Right ventricle myocardium superior (tissue), 1 donor: ENCODE data around the gene TSSC4. TPM values are rescaled to one million over a fixed set of nuclear protein-coding genes. Genes with fewer than 3 reads are reported as not detected.
A peak's percentile ranks its signal among the peaks of the same experiment; 100 is the strongest.

Experiments
- ATAC-seq: fragments of 200-7000 bp; cut with Tn5 transposase; one replicate; pipeline ENCODE4 v1.9.1; 2020; ENCODE audit warnings: mild to moderate bottlenecking; ENCODE audit not compliant: poor library complexity
- DNase-seq: peaks from one replicate; pipeline ENCODE4 v3.0.0-alpha.2; 2020
- intact Hi-C: fragments of 100-400 bp; cut with DNase I; formaldehyde crosslinking; loops from one replicate; pipeline ENCODE4 v1.11.2; 2022
- total RNA-seq: library from RNA; stranded (reverse); fragmentation: NEBNext Ultra II Directional; extraction: Animal tissue kit (Norgen Biotek cat#: 25700); gene quantifications from one replicate; pipeline ENCODE4 v1.2.1, GENCODE V29; 2021
- donor health status: DM: no; HTN: yes; CAD: no; lungs with severe emphysema.

The TSSC4 gene
- total RNA-seq, 1 donor from 2014 or later = 36.2 TPM

DNA sequence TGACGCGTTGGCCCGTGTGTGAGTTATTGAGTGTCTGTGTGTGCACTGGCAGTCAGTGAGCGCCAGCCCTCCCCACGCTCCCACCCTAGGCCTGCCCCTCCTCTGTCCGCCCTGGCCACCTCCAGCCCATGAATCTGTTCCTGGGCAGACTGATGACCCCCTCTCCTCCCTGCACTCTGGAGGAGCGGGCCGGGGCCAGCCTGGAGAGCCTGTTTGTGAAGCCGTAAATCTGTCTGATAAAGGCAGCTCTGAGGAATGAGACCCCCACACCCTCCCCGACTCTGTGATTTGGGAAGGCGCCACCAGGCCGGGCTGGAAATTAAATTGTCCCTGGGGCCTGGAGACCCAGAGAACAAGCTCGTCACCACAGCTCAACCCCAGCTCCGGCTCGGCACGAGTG is 8.6 kb downstream of the TSSC4 start:
- DNase-seq = no peak
- intact Hi-C loops = no loop called here
- ATAC-seq = no peak

DNA sequence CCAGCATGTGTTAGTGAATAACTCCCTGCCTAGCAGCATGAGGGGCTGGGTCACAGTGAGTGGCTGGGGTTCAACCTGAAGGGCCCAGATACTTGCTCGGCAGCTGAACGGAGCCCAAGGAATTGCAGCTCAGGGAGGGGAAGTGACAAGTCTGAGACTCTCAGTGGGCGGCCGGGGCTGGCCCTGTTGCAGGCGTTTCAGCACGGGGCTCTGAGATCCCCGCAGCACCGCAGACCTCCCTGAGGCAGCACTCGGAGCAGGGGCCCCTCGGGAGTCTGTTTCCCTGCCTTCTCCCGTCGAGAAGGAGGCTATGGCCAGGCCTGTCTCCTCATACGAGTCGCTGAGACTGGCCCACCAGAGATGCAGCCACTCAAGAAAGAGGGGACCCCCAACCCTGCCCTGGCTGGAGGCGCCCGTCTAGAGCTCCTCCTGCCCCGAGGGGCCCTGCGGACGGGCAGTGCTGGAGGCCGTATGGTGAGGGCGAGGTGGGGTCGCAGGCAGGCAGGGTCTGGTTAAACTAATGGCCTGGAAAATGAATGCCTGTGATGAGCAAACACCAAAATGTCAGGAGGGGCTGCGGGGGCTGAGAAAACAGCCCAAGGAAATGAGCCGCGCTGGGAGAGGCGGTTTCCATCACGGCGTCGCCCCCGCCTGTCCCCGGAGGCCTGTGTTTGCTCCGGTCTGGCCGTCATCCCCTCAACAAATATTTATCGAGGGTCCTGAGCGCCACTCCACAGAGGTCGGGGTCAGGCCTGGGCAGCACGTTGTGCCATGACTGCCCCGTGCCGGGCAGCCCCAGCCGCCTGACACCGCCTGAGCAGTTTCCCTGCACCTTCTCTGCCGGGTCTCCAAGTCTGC is 9.3 kb downstream of the TSSC4 start:
- intact Hi-C loops = no loop called here
- no peak for DNase-seq
- no peak for ATAC-seq

DNA sequence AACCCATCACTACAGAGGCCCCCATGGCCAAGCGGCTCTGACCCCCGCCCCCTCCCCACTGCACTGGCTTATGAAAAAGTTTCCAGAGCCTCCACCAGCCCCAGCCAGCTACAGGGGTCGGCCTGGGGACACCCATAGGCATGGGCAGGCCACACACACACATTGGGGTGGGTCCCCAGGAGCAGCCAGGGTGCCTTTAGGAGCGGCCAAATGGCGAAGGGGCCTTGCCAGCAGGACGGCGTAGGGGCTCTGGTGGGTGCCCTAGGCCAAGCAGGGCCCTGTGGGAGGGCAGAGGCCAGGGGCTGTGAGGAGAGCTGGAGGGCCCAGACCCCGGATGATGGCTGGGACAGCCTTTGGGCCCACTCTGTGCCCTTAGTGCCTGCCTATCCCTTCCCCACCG is 10.1 kb downstream of the TSSC4 start:
- ATAC-seq = no peak
- DNase-seq = no peak
- intact Hi-C loops = no loop called here

DNA sequence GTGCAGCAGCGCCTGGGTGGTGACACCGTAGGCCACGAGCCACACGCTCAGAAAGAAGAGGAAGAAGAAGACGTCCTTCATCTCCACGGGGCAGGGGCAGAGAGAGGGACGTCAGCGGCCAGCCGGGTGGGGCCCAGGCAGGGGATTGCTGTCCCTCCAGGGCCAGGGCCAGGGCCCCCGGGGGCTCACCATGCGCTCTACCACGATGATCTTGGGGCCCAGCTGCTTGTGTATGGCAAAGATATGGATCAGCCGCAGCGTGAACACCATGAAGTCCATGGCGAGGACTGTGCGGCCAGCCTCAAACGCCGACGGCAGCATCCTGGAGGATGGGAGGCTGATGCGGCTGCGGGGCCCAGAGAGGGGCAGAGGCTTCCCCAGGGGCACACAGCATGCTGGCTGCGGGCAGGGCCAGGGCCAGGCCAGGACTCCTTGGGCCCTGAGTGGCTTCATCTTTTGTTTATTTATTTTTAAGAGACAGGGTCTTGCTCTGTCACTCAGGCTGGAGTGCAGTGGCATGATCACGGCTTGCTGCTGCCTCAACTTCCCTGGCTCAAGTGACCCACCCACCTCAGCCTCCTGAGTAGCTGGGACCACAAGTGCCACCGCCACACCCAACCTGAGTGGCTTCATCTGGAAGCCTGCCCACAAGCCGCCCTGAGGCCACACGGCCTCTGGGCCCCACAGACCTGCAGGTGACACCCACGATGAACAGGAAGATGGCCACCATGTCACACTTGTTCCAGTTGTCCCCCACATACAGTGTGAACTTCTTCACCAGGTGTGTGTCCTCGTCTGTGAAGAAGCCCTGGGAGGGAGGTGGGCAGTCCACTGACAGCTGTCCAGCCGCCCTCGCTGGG is 11.1 kb downstream of the TSSC4 start:
- ATAC-seq = no peak
- no peak for DNase-seq
- intact Hi-C loops = no loop called here

DNA sequence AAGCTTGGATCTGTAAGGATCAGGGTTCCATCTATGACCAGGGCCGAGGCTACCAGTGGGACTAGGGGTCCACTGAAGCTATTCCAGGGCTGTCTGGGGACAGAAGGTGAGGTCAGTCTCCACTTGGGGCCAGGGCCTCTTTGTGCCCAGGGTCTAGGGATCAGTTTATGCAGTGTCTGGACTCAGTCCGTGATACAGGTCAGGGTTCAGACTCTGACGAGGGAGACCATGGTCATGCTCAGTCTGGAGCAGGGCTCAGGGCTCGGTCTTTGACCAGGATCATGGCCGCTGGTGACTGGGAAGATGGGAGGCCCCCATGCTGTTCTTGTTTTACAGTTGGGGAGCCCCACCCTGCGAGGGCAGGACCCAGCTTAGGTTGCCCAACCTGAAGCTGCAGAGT is 11.8 kb downstream of the TSSC4 start:
- intact Hi-C loops = no loop called here
- DNase-seq = no peak
- ATAC-seq = no peak

GRCh38 chr11:2413742-2414579 is 13.4 kb downstream of the TSSC4 start:
- ATAC-seq = no peak
- intact Hi-C loops = no loop called here

DNA sequence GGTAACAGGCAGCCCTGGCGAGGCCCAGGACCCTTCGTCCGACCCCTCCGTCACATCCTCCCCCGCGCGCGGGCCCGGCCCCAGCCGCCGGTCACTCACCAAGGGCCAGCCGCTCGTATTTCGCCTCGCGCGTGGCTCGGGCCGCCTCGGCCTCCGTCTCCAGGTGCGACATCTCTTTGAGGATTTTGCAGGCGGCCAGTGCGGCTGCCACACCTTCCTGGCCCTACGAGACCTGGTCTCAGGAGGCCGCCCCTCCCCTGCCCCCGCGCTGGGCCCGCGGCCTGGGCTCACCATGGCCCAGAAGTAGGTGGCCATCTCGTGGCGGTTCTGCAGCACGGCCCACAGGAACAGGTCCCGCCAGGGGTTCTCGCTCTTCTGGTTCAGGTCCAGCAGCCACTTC is 14.1 kb downstream of the TSSC4 start:
- DNase-seq = no peak
- no peak for ATAC-seq
- intact Hi-C loops = no loop called here

More at GRCh38 chr11:2413742-2414579, 13.4 kb downstream of the TSSC4 start:
- DNase-seq = no peak

DNA sequence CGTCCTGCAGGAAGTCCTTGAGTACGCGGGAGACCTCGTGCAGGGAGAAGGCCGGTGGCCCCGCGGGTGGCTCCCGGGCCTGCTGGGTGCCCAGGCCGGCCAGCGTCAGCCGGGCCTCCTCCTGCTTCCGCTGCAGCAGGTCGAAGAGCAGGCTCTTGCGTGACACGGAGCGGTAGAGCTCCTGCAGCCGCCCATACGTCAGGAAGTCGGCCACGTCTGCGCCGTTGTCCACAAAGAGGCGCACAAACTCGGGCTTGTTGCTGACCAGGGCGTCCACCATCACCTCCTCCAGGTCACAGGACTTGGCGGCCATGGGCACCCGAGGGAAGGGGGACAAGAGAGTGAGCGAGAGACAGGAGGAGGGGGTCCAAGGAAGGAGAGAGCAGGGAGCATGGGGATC is 14.6 kb downstream of the TSSC4 start:
- ATAC-seq = no peak
- no peak for DNase-seq
- intact Hi-C loops = no loop called here

GRCh38 chr11:2415601-2416380 is 15.2 kb downstream of the TSSC4 start:
- intact Hi-C loops = no loop called here
- DNase-seq (no peak), ATAC-seq (no peak)

GRCh38 chr11:2416765-2417164 is 16.2 kb downstream of the TSSC4 start:
- ATAC-seq (no peak), DNase-seq (peak; percentile 10)
- intact Hi-C loops = no loop called here

DNA sequence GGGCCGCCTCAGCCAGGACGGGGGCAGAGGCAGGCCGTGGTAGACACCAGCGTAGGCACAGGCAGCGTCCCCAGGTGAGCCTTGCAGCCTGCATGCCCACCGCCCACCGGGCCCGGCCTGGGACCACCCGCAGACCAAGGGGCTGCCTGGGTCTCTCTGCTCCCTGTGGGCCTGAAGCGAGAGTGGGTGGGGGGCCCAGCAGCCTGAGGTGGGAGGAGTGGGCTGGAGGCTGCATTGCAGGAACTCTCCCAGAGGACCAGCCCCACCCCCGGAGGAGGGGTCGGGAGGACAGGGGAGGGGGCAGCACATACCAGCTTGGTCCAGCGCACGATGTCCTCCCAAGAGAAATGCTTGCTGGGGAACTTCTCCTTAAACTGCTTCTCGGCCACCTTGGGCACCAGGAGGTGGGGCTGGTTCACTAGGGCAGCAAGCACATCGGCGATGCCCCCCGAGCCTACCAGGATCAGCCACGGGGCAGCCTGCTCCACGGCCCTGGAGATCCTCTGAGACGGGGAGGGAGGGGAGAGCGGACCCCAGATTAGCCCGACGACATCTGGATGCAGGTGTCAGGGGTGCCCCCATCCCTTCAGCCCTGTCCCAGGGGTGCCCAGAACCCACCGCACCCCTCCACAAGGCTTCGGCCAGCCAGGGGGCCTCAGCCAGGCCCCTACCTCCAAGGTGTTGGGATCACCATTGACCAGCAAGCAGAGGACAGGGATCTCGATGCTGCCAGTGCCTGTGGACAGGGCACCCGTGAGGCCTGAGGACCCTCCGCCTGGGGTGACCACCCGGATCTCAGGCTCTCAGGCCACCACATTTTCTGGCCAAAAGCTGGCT is 17.5 kb downstream of the TSSC4 start:
- ATAC-seq (no peak), DNase-seq (peak; percentile 30)
- intact Hi-C loops = no loop called here

DNA sequence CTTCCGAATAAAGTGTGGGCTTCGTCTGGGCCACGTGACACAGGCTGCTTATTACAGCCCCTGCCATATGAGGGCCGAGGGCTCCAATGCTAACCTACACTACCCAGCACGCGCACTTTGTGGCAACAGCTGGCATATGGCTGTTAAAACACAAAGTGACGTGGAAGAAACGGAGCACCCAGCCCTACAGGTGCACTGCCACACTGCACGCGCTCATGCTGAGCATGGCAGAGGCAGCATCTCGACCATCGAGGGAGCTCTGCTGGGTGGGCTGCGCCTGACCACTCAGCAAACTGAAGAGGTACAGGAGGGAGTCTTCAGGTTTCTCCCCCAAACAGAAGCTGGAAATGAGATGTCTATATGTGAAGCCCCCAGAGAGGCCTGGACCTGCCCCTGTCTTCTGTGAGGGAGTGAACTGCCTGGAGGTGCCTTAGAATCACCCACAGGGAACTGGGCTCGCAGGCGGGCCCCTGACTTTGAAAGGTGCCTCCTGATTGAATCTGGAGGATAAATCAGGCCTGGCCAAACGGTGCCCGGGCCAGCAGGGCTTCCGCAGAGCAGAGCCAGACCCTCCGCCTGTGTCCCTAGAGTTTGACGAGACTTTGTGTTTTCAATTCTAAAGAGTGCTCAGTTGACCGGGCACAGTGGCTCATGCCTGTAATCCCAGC is 18.3 kb downstream of the TSSC4 start:
- ATAC-seq (no peak), DNase-seq (peak; percentile 21)
- intact Hi-C loops = no loop called here

GRCh38 chr11:2419638-2420501 is 19.3 kb downstream of the TSSC4 start:
- DNase-seq = peak; percentile 88
- peak; percentile 88 for ATAC-seq
- intact Hi-C loops = loop anchor here (1.0 to 2.0 kb wide), 2 partner anchors 223 to 233 kb away; no protein-coding TSS in a partner anchor

DNA sequence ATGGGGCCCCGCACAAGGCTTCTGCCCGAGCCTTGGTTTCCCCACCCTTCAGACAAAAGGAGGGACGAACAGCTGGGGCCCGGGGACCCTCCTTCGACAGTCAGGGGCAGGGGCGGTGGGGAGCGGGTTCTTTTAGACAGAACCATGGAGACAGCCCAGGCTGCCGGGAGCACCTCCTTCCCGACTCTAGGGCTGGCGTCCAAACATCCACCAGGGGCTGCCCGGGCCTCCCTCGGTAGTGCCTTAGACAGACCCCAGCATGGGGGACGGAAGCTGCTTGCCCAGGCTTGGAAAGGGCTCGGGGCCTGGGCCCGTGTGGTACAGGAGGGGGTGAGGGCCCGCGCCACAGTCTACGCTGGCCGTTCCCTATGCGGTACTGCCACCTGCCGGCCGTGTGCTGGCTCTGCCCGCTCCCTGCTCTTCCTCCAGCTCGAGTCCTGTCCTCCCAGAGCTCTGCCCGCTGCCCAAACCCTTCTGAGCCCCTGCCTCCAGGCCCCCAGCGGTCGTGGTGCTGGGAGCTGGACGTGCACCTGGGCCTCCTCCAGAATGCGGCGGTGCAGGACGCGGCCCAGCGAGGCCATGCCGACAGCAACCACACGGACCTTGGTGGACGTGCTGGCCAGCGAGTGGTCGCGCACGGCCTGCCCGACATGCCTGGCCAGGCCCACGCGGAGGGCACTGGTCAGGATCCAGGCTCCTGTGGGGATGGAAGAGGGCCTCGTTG is 20.1 kb downstream of the TSSC4 start:
- peak; percentile 97 for ATAC-seq
- intact Hi-C loops = loop anchor here (1.0 to 2.0 kb wide), 3 partner anchors 115 to 234 kb away; no protein-coding TSS in a partner anchor
- peak; percentile 83 for DNase-seq
